T1000 (cell line): ENCODE results near the gene OR51E1.

Experiments
- DNase-seq: peaks from one replicate; lab custom pipeline; 2025; ENCODE audit warnings: mixed read lengths; lab: John Stamatoyannopoulos, UW

Gene OR51E1

DNA sequence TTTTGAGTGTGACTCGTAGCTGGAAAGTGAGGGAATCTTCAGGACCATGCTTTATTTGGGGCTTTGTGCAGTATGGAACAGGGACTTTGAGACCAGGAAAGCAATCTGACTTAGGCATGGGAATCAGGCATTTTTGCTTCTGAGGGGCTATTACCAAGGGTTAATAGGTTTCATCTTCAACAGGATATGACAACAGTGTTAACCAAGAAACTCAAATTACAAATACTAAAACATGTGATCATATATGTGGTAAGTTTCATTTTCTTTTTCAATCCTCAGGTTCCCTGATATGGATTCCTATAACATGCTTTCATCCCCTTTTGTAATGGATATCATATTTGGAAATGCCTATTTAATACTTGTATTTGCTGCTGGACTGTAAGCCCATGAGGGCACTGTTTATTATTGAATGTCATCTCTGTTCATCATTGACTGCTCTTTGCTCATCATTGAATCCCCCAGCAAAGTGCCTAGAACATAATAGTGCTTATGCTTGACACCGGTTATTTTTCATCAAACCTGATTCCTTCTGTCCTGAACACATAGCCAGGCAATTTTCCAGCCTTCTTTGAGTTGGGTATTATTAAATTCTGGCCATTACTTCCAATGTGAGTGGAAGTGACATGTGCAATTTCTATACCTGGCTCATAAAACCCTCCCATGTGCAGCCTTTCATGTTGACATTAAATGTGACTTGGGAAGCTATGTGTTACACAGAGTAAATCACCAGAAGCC, 11.0 kb downstream of the OR51E1 start:
- DNase-seq, result no peak

DNA sequence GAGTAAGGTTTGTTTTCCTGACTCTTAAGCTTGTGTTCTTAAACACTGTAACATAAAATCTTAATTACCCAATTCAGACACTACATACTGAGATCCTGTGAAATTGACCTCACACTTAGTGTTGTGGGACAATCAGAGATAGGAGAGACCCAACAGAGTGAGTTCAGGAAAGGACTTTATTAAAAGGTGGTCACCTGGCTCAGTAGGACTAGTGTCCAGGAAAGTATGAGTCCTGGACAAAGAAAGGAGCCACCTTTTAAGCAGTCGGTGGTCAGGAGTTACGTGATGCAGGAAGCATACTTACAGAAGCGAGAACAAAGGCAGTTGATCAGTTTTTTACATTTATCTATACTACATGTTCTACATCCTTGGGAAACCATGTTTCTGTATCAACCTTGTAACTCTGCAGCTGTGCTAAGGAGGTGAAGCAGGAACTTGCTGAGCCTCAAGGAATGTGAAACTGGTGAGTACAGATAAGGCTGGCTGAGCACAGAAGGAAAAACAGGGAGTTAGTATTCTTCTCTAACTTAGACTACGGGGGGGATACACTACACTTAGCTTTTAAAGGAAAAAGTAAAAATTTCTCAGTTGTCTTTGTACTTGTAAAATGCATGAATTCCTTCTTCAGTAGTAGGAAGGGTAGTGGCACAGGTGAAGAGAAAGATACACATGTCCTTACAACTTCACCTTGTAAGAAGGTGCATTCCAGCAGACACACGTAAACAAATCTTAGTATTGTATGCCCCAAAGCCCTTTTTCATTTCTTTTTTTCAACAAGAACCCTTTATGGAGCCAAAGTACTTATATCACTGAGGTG, 15.1 kb downstream of the OR51E1 start:
- no peak for DNase-seq

DNA sequence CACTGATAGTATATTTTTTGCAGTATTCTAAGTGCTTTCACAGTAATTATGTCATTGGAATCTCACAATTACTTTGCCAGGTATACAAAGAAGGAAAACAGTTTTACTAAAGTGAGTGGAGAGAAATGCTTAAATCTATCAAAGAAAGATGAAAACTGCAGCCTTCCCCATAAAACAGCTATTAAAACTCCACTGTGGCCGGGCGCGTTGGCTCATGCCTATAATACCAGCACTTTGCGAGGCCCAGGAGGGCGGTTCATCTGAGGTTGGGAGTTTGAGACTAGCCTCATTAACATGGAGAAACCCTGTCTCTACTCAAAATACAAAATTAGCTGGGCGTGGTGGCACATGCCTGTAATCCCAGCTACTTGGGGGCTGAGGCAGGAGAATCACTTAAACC, 19.1 kb downstream of the OR51E1 start:
- DNase-seq, result no peak

DNA sequence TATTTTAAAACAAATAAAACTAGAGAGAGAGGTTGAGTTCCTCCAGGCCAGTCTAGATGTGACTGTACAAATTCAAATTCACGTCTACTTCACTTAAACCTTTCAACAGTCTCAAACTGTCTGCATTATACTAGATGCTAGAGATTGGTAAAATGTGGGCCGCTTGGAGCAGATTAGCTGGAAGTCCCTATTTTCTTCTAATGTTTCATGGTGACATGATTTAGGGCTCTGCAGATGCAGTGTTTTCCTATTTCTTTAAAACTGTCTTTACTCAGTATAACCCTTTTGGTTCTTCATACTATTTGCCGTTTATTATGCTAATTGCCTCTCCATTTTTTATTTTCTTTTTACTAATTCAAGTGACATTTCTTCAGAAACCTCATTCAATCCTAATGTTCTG, 20.4 kb downstream of the OR51E1 start:
- DNase-seq, result no peak

DNA sequence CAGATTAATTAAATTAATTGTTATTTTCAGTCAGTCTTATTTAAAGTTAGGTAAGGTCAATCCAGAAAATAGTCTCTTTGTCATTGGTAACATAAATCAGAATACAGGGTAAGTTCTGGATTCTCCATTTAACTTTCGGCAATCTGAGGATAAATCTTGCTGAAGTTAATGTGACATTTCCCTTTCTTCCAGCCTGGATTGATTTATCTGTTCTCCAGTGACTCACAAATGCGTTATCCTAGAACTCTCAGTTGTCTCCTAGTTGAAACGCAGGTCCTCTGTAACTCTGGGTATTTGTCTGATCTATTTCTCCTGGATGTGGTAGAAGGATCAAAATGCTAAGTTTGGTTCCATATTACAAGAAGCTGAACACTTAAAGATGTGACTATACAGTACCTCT, 21.0 kb downstream of the OR51E1 start:
- no peak for DNase-seq

DNA sequence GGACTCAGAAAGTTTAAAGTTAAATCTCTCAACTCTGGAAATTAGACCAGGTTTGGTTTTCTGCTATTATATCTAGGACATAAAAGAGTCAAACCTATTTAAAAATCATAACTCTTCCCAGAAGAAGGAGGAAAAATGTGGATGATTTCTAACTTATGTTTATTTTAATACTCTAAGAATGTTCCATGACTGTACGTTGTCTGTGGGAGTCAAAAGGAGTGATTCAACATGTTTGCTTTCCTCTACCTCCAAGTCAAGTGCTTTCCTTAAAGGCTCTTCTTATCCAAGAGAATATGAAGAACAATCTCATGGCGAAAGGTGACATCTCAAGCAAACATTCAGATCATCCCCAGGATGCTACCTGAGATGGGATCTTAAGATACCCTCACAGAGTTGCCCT, 21.6 kb downstream of the OR51E1 start:
- no peak for DNase-seq

DNA sequence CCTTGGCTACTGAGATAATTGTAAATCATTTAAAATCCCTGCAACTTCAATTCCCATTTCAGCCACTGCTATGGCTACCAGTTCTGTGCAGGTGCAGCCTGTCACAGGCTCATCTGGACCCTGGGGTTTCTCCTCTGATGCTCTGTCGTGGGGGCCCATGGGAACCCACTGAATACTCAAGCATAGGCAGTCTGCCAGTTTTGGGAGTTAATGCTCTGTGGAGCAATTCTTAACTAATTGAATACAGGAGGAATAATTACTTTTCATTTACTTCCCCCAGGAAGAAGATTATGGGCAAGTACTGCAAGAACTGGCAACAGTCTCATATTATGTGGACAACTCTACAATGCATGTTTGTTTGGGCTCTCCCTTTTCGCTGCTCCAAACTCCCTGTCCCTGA, 28.0 kb downstream of the OR51E1 start:
- DNase-seq, result no peak

DNA sequence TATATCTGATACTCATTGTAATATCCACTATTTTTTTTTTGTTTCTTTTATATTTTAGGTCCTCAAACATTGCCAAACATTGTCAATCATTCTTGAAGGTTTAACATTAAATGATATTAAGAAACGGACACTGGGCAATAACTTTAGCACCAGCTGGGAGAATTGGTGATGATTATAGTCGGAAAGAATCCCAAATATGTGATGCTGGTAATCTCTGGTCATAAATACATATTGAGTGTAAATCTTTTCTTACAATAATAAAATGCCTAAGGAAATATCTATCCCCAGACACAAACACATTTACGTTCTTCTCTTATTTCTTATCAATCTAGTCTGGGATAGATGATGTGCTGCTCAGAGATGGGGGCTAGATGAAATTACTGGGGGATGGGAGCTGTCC, 28.7 kb downstream of the OR51E1 start:
- DNase-seq, result no peak

DNA sequence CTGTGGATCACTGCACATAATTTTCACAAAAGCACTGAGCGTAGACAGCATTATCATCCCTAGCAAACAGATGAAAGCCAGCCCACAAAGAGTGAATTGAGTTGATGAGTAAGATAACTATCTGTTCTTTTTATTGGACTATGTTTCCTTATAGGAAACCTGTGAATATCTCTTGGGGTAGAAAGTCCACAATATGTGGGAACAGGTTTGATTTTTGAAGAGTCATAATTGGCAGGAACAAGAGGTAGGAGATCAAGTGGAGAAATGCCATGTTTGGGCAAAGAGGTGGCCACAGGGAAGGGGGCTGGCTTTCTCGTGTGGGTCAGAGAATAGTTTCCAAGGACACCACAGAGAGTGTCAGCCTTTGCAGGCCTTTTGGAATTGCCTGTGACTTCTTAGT, 30.0 kb downstream of the OR51E1 start:
- DNase-seq, result no peak

DNA sequence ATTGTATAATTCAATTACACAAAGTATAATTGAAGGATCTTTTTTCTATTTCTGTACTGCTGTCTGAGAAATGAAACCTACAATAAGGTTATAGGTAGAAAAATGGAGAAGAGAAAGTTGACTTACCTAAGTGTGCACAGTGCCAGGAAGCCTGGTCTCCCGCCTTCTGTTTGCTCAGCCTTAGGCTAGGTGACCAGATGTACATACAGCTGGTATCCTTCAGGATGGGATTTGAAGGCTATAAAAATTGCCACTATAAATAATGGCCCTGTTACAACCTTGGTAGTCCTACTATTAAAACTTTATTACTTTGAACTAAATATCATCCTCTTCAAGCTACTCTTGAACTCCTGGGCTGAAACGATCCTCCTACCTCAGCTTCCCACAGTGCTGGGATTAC, 34.2 kb downstream of the OR51E1 start:
- DNase-seq, result no peak

DNA sequence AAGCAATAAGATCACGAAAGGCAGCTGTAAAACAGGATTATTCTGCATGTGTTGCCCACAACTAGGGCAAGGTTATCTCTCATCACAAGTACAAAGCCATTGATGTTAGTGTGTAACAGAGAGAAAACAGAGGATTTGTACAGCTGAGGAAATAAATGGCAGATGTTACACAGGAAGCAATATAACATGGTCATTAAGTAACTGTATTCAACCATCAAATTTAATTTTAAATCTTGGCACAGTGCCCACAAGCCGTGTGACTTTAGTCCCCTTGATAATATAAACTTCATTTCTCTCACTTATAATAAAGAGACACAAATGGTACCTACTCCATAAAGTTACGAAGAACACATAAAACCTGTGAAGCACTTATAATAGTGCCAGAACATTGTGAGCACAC, 36.6 kb downstream of the OR51E1 start:
- DNase-seq, result no peak

DNA sequence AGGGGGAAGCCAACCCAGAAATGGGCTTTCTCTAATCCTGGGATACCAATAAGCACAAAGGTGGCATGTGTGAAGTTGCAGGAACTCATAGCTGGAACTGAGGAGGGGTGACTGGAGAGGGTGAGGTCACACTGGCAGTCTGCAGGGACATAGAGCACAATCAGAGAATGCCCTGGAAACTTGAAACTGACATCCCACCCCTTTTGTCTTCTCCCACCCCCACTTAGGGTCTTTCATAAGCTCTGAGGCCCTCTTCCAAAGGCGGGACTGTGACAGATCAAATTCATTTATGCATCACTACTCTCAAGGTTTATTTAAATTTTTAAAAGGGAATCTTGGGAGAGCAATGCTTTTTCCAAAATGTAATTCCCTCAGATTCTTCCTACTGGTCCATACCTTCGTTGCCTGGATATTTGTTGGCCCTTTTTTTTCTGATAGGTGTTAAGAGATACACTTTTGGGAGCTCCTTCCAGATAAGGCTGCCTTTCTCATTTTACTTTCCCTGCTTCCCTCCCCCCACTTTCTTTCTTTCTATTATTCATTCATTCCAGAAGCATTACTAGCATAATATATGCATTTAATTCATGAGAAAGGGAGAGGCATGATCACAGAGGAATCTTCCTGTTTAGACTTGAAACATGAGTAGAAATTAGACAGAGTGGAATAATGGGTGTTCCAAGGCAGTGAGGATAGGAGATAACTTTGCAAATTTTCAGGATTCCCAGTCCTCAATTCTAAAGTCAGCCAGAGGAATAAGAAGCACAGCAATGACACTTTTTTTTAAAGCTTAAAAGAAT, 39.0 kb downstream of the OR51E1 start:
- no peak for DNase-seq

DNA sequence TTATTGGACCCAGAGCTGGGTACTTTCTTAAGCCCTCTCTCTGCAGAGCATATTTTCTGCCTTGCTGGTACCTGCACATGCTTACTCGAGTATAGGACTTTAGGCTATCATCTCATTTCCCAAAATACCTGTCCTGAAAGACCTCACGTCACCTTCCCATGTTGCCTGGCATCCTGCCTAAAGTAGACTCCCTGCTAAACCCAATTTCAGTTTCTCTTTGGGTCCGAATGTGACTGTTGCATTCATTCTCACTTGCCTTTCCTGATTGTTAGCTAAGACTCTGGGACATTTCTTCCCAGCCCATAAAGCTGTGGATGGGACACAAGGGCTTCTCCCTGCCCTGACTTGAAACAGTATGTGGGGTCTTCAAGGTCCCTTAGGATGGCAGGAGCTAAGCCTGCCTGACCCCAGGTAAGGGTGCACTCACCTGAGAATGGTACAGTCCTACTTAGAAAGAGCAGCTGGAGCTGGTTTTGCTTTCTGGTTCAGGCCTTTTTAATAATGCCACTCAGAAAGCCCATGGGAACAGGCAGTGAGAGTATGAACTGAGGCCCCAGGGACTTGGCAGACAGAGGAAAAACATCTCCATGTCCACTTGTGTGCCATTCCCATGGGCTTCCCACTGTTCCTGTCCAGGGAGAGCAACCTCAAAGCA, 41.0 kb downstream of the OR51E1 start:
- DNase-seq, result no peak

DNA sequence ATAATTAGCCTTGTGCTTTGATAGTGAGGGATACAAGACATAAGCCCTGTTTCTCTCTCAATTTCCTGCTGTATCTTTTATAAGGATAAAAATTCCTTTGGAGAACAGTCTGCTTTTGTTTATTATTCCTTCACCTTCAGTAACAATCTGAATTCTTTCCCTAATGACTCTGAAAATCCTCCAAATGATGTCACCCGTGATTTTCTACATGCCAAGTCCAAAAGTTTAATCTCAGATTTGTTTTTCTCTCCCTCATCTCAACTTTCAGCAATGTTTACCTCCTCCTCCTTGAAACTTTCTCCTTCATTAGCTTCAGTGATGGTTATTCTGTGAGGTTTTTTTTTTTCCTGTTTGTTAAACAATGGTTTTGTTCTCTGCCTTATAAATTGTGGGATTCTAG, 51.7 kb downstream of the OR51E1 start:
- no peak for DNase-seq

DNA sequence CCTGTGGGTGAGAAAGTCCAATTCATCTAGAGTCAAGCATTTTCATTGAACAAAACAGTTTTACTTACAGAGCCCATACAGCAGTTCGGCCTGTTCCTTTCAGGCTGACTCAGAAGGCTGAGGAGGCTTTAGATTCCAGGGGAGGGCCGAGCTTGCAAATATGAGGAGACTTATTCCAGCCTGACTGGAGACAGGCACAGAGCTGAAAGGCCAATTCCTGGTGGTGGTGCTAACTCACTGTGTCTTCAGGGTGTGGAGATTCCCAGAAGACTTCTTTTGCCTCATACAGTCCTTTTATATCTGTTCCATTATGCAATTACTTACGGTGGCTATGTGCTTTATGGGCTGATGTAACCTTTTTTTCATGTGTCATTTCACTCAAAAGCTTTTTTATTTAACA, 53.8 kb downstream of the OR51E1 start, which contains the start of gene OR51E2:
Gene OR51E2 (minus strand): TSS at position 269 of the 400 bp plus-strand sequence. CDS start 15,142 bp downstream, outside the sequence.
- DNase-seq, result no peak

DNA sequence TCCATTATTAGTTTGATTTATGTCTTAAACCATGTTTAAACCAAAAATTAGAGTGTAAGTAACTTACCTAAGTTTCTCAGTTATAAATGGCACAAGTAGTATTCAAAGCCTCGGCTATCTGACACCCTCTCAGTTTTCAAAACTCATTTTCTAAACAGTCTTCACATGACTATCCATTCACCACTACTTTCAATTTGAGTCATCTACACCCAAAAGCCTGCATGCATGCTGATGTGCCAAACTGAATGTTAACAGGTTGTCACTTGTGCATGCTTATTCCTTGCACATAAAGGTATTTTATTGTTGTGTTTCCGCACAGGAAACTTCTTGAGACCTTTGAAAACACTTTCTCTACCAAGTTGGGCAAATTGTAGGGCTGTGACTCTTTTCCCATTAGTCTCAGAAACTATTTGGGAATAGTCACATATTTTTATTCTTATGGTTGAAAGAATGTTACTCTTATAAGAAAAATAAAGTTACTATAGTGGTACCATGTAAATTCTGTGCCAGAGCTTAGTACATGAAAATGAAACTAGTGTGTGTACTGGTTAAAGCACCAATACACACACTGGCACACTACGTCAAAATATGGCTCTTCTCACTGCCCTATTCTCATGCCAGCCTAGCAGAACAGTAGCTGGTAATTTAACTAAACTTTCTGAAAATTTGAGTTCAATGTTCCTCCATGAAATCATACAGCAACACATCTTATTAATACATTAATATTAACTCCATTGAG, 56.1 kb downstream of the OR51E1 start:
- no peak for DNase-seq

DNA sequence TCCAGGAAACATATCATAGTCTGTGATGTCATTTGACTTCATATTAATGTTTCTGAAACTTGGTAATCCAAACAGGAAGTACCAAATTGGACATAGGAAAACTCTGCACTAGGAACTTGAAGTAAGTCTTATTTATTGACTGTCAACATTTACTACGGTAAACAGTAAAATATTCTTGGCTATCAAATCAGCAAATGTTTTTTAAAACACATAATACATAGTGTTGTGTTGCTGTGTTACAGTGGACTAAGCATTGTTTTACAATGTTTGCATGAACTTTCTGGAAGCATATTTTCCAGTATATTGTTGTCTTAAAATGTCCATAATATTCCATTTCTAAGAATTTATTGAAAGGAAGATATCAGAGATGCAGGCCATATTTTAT, 56.6 kb downstream of the OR51E1 start:
- no peak for DNase-seq

DNA sequence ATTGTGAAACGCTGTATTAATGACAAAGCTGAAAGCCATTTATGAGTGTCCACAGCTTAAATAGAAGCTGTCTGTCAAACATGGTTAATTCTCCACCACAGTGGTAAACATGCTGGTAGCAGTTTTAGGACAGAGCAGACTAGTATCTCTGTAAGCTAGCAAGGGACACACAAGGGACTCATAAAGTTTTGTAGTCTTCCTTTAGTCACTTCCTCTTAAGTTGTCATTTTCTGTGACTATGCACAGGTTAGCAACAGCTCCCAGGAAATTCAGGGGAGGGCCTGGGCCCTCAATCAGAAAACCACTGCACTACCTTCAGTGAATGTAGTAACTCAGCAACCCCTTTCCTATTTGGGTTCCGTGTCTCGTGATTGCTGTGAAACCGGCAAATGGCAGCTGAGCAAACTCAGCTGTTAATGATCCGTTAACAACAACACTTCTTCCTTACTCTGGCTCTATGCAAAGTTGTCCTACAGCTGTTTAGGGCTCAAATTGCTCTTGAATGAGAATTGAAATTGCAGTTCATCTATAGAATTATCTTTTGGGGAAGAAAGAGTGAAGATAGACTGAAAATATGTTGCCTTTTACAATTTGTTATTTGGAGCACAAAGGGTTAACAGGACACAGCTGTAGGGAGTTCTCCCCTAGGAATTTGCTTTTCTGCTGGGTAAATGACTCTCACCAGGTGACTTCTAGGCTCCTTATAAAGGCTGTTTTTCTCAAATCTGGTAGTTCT, 60.4 kb downstream of the OR51E1 start, which contains the start of gene MMP26:
Gene MMP26 (plus strand): TSS at position 731 of the 736 bp plus-strand sequence.
- DNase-seq, result no peak

DNA sequence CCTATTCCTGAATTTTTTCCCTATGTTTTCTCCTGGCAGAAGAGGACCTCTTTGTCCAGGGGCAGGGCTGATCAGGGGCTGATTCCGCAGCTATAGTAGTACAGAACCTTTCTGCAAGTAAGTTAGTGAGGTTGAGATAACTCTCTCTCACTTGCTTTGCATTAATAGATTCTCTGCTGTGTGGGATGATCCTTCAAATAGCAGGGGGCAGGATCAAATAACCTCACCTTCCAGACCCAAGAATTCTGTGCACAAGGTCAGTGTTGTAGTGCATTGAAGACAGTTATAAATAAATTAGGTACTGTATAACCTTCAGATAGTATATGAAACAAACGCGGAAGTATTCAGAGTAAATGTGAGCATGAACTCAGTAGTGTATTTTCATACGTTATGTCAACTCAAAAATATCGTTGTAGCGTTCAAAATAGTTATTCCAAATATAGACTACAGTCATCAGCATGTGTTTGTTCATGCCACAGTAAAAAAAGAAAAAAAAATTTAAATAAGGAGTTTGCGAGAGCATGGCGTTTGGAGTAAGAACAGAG, 61.1 kb downstream of the OR51E1 start:
- no peak for DNase-seq
